GM18520 (cell line): ENCODE data around the gene UPP1.

Source experiments
- ATAC-seq: cut with Tn5 transposase; IDR thresholded peaks from one replicate; pipeline ENCODE4 v1.9.1; 2021; ENCODE audit not compliant: unreplicated experiment

UPP1 gene

GRCh38 chr7:48085433-48085791 is 3.7 kb upstream of the UPP1 start:
- no peak for ATAC-seq

DNA sequence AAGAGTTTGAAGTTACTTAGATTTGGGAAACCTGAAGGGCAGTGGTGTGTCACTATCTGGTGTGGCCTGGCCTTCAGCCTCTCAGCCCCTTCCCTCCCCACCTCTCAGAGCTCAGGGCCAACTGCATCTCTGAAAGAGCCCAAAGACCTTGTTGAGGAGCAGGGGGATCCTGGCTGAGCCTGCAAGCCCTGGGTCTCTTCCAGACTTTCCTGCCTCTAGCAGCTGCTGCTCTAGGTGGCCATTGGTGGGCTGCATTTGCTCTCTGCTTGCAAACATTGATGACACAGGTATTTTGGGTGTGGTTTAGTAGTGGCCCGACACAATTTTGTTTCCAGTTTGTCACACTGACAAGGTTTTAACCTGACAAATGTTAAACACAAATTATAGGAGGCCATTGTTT is 3.1 kb upstream of the UPP1 start:
- no peak for ATAC-seq

GRCh38 chr7:48087349-48087748 is 1.7 kb upstream of the UPP1 start:
- ATAC-seq, result peak; percentile 22

- peak; percentile 47 for ATAC-seq
Observed at GRCh38 chr7:48088559-48089045, 463 bp upstream of the UPP1 start.

DNA sequence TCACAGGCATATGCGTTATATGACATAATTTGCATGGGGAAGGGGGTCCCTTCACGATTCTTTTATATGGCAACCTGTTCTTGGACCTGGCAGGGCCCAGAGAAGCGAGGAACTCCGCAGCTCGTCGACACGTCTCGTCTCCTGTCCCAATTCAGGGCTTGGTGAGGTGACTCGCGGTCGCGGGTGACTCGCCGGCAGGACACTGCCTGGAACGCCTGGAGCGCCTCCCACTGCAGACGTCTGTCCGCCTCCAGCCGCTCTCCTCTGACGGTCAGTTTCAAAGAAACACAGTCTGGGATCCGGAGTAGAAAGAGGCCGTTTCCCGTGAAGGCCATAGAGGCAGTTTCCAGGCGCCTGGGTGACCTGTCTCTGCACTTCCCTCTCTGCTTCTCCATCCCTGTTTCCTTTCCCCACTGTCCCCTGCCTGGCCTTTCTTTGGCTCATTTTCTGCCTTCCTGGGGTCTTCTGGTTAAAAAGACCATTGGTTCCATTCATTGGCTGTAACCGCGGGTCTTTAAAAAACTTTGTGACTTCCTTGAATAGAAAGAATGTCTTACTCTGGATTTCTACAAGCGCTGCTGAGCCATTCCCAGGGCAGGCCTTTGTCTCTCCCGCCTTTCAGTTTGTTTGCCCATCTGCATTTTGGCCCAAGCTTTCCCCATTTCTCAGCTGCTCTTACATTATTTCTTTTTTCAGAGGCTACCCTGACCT is 1.2 kb downstream of the UPP1 start:
- no peak for ATAC-seq

GRCh38 chr7:48091506-48092433 is 2.7 kb downstream of the UPP1 start:
- no peak for ATAC-seq

- ATAC-seq, result no peak
Observed at GRCh38 chr7:48094861-48095293, 5.8 kb downstream of the UPP1 start.

DNA sequence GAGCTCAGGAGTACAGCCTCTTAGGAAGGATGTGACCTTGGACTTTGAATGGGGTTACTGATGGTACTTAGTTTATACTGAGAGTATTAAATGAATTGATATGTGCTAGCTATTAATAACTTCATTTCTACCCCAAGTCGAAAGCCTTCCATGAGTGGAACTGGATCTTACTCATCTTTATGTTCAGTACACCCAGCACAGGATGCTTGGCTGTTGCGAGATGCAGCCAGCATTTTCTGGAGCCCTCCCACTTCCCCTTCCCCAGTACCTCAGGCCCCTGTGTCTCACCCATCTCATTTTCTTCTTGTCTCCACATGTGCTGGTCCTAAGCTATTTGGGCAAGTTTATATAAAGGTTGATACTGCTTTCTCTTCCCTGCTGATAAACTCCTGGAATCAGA is 7.2 kb downstream of the UPP1 start:
- ATAC-seq, result no peak

- no peak for ATAC-seq
Observed at GRCh38 chr7:48097521-48098231, 8.6 kb downstream of the UPP1 start.

DNA sequence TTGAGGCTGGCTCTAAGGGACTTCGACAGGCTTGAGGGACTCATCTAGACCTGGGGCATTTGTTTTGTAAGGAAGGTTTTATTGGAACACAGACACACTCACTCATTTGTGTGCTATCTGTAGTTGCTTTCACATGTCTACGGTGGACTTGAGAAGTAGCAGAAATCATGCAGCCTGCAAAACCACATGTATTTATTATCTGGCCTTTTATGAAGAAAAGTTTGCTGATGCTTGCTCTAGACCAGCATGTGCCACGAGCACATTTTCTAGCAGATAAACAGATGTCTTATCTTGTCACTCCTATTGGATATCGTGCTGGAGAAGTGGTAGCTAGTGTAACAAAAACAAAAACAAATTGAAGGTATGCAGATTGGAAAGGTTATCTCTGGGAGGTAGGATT is 9.8 kb downstream of the UPP1 start:
- ATAC-seq, result no peak

DNA sequence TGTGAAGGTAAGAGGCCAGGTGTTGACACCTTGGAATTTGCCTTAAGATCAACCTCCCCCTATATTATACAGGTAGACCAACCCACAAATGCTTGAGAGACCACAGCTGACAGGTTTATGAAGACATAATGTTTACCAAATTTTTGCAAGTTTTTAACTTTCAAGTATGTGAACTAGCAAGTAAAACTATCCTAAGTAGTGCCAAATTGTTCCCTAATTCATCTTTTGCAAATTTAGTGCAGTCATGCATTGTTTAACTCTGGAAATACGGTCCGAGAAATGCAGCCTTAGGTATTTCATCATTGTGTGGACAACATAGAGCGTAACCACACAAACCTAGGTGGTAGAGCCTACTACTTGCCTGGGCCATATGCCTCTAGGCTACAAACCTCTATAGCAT is 10.7 kb downstream of the UPP1 start:
- ATAC-seq, result no peak

GRCh38 chr7:48101352-48101751 is 12.3 kb downstream of the UPP1 start:
- ATAC-seq, result no peak

GRCh38 chr7:48101968-48102367 is 12.9 kb downstream of the UPP1 start:
- no peak for ATAC-seq

DNA sequence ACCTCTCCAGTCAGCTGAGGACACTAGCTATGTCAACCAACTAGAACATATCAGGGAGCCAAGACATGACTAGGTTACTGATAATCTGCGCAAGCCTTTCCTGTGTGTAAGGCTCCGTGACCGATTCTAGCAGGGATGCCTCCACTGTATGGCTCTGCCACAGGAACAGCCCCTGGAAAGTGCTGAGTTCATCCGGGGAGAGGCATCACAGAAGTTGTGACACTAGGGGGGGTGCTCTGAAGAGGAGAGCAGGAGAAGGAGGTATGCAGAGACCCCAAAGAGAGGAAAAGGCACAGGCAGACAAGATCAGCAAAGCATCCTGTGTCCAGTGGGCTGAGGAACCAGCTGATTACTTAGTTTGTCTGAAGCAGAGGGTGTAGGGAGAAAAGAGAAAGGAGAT is 13.5 kb downstream of the UPP1 start:
- no peak for ATAC-seq

DNA sequence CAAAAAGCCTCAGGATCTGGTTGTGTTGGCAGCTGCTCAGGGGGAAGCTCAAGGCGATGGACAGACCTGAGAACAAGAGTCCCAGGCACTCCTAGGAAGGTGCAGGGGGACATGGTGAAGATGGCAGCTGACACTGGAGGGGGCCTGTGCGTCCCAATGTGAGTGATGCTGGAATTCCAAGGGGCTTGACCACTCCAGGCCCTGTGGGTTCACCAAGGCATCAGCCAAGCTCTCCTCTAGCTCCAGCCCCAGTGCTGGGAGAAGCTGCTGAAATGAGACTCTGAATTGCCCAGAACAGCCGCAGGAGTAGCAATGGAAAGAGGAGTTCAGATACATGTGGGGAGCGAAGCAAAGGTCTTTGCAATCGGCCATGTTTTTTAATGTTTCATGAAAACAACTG is 16.0 kb downstream of the UPP1 start:
- no peak for ATAC-seq

GRCh38 chr7:48106906-48107659 is 18.0 kb downstream of the UPP1 start:
- no peak for ATAC-seq

DNA sequence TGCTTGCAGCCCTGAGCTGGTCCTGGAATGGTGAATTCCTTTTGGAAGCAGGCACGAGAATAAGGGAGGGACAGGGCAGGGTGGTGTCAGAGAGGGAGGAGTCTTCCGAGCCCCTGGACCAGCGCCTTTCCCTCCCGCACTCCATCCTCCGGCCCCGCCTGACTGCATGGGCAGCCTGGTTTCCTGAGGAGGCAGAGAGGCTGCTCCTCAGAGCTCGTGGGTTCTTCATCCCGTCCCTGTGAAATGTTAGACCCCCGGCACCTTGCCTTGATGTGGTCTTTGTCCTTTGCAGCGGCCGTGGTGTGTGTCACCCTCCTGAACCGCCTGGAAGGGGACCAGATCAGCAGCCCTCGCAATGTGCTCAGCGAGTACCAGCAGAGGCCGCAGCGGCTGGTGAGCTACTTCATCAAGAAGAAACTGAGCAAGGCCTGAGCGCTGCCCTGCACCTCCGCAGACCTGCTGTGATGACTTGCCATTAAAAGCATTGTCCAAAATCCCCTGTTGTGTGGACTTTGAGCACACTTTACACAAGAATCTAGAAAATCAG is 18.9 kb downstream of the UPP1 start:
- ATAC-seq, result no peak

DNA sequence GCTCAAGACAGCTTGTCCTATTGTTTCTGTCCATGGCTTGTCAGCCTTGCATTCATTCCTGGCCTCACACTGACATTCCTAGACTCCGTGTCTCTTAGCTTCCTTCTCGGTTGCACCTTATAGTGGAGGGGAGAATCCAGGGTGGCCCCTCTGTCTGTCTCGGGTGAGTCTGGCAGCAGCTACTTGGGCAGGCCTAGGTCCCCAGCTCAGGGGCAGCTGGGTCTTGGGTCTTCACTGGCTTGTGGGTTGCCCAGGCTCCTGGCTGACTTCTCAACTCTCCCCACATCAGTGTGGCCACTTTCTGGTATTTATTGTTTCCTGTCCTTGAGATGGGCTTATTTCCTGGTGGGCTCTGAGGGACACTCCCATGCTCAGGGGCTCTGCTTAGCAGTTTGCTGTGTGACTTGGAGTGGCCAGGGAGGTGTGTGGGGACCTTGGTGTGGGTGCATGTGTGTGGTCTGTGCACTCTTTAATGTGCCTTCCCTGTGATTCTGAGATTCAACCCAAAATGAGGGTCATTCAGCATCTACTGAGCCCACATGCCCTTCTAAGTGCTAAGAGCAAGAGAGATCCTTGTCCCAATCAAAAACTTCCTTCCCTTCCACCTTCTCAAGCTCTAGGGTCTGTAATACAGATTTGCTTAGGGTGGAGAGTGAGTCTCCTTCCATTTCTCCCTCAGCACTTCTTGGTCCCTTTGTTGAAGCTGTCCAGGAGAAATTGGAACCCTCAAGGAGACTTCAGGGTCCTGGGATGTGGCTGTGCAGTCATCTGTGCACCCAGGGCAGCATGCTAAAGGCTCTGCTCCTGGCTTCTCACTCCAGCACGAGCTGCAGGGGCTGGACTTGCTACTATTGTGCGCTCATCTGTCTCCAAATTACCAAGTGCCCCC is 20.1 kb downstream of the UPP1 start:
- ATAC-seq, result no peak

DNA sequence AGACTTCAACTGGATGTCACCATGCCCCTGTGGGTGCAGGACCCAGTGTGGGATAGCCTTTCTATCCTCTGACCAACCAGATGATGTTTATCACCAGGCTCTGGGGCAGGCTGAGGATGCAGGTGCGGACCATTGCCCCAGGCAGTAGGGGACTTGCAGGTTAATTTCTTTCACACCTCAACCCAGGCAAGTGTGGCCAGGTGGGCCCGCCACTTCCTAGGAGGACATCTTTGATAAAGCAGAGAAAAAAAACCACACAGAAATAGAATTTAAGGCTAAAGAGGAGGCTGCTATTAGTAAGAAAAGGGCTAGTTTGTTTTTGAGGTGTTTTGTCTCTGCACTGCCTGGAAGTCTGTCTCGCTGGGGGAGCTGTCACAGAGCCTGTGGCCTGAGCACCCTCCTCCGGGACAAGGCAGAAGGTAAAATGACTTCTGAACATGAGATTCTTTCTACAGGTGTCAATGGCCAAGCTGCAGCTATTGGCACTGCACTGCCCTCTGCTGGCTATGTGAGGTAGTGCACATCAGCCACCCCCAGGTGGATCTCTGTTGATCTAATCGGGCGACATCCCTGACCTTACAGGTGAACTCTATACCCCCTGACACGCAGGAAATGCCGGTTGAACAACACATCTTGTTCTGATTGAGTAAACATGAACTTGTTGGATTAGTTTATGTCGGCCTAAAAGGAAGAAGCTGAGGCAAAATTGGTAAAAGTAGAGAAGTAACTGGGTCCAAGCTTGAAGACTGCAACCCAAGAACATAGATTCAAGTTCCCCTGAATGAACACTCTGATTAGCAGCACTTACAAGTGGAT is 21.0 kb downstream of the UPP1 start:
- ATAC-seq, result peak; percentile 88
